ENCODE results near the gene INSRR. TPM values are rescaled to one million over a fixed set of nuclear protein-coding genes. Genes with fewer than 3 reads are reported as not detected.

Gene INSRR
- total and polyA plus RNA-seq, 2 of the 4 experiments (the other 2 are of a cell fraction): not detected

DNA sequence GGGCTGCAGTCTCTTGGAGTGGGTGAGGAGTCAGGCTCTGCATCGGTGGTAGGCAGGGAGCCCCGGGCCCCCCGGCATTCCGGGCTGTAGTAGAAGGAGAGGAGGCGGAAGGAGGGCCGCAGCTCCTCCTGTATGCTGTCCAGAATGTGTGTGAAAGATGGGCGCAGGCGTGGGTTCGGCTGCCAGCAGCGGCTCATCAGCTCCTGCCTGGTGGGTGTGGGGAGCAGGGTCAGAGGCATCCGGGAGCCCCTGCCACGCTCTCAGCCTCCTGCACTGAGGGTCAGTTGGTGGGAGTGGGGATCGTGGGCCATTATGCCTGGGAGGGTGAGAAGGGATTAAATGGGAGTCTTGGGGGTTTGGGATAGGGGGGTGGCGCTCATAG, 18.0 kb downstream of the INSRR start:
- H2BK120ac ChIP-seq (ENCODE audit: low read depth, low read length): no peak overlapping the region
- H4K8ac ChIP-seq (ENCODE audit: low read depth in 2 of 2, low read length in 2 of 2): no peak overlapping the region
- POLR2A ChIA-PET (ENCODE audit: unreplicated experiment): no interaction called here
- in situ Hi-C loops (cut with MboI; ENCODE audit: low sequenced_read_pairs): no loop called here
- no peaks in the 10 kb centered on the region; the same call in none of the 2 replicates for H4K20me1 ChIP-seq (ENCODE audit: insufficient read depth, low read length)
- H3K9me1 ChIP-seq (ENCODE audit: insufficient read depth, low read length): no peaks in the 10 kb centered on the region
- no peak overlapping the region for H2AK5ac ChIP-seq (ENCODE audit: low read depth, low read length)
- H2AK9ac ChIP-seq (replicated peaks; ENCODE audit: low read depth, low read length, poor library complexity): no peak overlapping the region
- H3K9me3 ChIP-seq (ENCODE audit: control insufficient read depth, insufficient read depth, low read length): no peaks in the 10 kb centered on the region; the same call in 1 of the 2 replicates
- H2BK20ac ChIP-seq (ENCODE audit: low read depth, low read length): no peak overlapping the region
- no peak overlapping the region for H4K5ac ChIP-seq (ENCODE audit: low read depth, low read length)
- no peak for DNase-seq
- no peak overlapping the region for H3K9ac ChIP-seq (ENCODE audit: low read depth, low read length)
- no peak overlapping the region for H3K4ac ChIP-seq (ENCODE audit: low read depth, low read length)
- H3K27ac ChIP-seq (ENCODE audit: insufficient read depth, low read length): no peak overlapping the region
- H3K36me3 ChIP-seq (ENCODE audit: control insufficient read depth, insufficient read depth, low read length): no peaks in the 10 kb centered on the region
- H3K4me3 ChIP-seq (ENCODE audit: insufficient read depth, low read depth, low read length): no peak overlapping the region
- no peak overlapping the region for H2AFZ ChIP-seq (replicated peaks; ENCODE audit: low read length, poor library complexity)
- intact Hi-C loops (cut with micrococcal nuclease): no loop called here
- no peak for ATAC-seq (ENCODE audit: low read depth)
- no peak overlapping the region for H3K56ac ChIP-seq (ENCODE audit: extremely low read depth, insufficient read depth, low read length)
- no peak overlapping the region for H3K14ac ChIP-seq (replicated peaks; ENCODE audit: low read depth, low read length)
- 26% methylated on average over 5 of the region's 14 CpGs; no CpG with 5 or more reads in 1 of the 2 experiments for WGBS, 2 experiments (ENCODE audit: extremely low coverage in 2 of 2, insufficient read length in 1 of 2)
- H3K79me1 ChIP-seq (ENCODE audit: low read depth in 1 of 2, low read length in 2 of 2): no peaks in the 10 kb centered on the region
- CTCF ChIA-PET: interaction anchor here (1.3 kb wide), 1 partner anchor 19 kb away, joined by 4 read pairs; no protein-coding TSS in a partner anchor
- H4K91ac ChIP-seq (ENCODE audit: insufficient read depth, low read depth, low read length): no peak overlapping the region
- no peak overlapping the region for H3K4me2 ChIP-seq (ENCODE audit: low read depth, low read length)
- H3K4me1 ChIP-seq (ENCODE audit: control insufficient read depth, insufficient read depth, low read length): no peaks in the 10 kb centered on the region; the same call in 1 of the 2 replicates
- TF ChIP-seq, protein P1, sequence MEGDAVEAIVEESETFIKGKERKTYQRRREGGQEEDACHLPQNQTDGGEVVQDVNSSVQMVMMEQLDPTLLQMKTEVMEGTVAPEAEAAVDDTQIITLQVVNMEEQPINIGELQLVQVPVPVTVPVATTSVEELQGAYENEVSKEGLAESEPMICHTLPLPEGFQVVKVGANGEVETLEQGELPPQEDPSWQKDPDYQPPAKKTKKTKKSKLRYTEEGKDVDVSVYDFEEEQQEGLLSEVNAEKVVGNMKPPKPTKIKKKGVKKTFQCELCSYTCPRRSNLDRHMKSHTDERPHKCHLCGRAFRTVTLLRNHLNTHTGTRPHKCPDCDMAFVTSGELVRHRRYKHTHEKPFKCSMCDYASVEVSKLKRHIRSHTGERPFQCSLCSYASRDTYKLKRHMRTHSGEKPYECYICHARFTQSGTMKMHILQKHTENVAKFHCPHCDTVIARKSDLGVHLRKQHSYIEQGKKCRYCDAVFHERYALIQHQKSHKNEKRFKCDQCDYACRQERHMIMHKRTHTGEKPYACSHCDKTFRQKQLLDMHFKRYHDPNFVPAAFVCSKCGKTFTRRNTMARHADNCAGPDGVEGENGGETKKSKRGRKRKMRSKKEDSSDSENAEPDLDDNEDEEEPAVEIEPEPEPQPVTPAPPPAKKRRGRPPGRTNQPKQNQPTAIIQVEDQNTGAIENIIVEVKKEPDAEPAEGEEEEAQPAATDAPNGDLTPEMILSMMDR (conservative IDR thresholded peaks at IDR 0.05; ENCODE audit: low read depth, low read length): no peak
- TF ChIP-seq, protein P2, sequence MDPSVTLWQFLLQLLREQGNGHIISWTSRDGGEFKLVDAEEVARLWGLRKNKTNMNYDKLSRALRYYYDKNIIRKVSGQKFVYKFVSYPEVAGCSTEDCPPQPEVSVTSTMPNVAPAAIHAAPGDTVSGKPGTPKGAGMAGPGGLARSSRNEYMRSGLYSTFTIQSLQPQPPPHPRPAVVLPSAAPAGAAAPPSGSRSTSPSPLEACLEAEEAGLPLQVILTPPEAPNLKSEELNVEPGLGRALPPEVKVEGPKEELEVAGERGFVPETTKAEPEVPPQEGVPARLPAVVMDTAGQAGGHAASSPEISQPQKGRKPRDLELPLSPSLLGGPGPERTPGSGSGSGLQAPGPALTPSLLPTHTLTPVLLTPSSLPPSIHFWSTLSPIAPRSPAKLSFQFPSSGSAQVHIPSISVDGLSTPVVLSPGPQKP (IDR thresholded peaks at IDR 0.05; ENCODE audit: borderline replicate concordance, low read depth, low read length): no peak
- TF ChIP-seq RAD21 (IDR thresholded peaks at IDR 0.05; ENCODE audit: low read length): no peak
- TF ChIP-seq MAFK (IDR thresholded peaks at IDR 0.05; ENCODE audit: low read depth, low read length): no peak
- no peak for TF ChIP-seq RCOR1 (IDR thresholded peaks at IDR 0.05; ENCODE audit: insufficient replicate concordance, low read length)
- TF ChIP-seq BHLHE40 (IDR thresholded peaks at IDR 0.05; ENCODE audit: low read depth, low read length): no peak
- no peak for TF ChIP-seq CHD1 (IDR thresholded peaks at IDR 0.05; ENCODE audit: low read depth, low read length)
- TF ChIP-seq FOS (IDR thresholded peaks at IDR 0.05; ENCODE audit: low read depth, low read length): no peak
- no peak for TF ChIP-seq MAZ (IDR thresholded peaks at IDR 0.05; ENCODE audit: borderline replicate concordance, low read depth, low read length)
- no peak for TF ChIP-seq SMC3 (IDR thresholded peaks at IDR 0.05; ENCODE audit: low read depth, low read length)
- TF ChIP-seq, protein P3, sequence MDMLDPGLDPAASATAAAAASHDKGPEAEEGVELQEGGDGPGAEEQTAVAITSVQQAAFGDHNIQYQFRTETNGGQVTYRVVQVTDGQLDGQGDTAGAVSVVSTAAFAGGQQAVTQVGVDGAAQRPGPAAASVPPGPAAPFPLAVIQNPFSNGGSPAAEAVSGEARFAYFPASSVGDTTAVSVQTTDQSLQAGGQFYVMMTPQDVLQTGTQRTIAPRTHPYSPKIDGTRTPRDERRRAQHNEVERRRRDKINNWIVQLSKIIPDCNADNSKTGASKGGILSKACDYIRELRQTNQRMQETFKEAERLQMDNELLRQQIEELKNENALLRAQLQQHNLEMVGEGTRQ (IDR thresholded peaks at IDR 0.05; ENCODE audit: low read depth, low read length): no peak
- TF ChIP-seq CEBPB (IDR thresholded peaks at IDR 0.05; ENCODE audit: low read depth, low read length): no peak
- TF ChIP-seq MXI1 (IDR thresholded peaks at IDR 0.05; ENCODE audit: borderline replicate concordance, low read depth, low read length): no peak
- no peak for TF ChIP-seq POLR2A (IDR thresholded peaks at IDR 0.05; ENCODE audit: low read depth, low read length)
- TF ChIP-seq NFE2L2 (IDR thresholded peaks at IDR 0.05; ENCODE audit: low read depth, low read length): no peak
- no peak for TF ChIP-seq RFX5 (IDR thresholded peaks at IDR 0.05; ENCODE audit: low read depth, low read length)
- dilution Hi-C loops (cut with HindIII; ENCODE audit: low sequenced_read_pairs, unreplicated experiment): no loop called here
- no peak overlapping the region for H3K23ac ChIP-seq (ENCODE audit: low read depth, low read length)
- H3K18ac ChIP-seq (ENCODE audit: low read depth, low read length): no peak overlapping the region
- H2BK15ac ChIP-seq (ENCODE audit: low read depth, low read length): no peak overlapping the region
- no peak overlapping the region for H2BK5ac ChIP-seq (ENCODE audit: low read depth, low read length, poor library complexity, severe bottlenecking)
- peaks cover 84% of the 10 kb centered on the region for H3K27me3 ChIP-seq (ENCODE audit: control insufficient read depth, insufficient read depth, low read length)
- no TSS peak for BruUV-seq (replicated peaks)

Measured in IMR-90 (cell line).